ENCODE results near the gene SYT17. TPM values are rescaled to one million over a fixed set of nuclear protein-coding genes. Genes with fewer than 3 reads are reported as not detected.
A peak's percentile ranks its signal among the peaks of the same experiment; 100 is the strongest.

The SYT17 gene, protein sequence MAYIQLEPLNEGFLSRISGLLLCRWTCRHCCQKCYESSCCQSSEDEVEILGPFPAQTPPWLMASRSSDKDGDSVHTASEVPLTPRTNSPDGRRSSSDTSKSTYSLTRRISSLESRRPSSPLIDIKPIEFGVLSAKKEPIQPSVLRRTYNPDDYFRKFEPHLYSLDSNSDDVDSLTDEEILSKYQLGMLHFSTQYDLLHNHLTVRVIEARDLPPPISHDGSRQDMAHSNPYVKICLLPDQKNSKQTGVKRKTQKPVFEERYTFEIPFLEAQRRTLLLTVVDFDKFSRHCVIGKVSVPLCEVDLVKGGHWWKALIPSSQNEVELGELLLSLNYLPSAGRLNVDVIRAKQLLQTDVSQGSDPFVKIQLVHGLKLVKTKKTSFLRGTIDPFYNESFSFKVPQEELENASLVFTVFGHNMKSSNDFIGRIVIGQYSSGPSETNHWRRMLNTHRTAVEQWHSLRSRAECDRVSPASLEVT
- 1 to 10 TPM; 4.2 to 9.0 (median 6.3) TPM for total RNA-seq

DNA sequence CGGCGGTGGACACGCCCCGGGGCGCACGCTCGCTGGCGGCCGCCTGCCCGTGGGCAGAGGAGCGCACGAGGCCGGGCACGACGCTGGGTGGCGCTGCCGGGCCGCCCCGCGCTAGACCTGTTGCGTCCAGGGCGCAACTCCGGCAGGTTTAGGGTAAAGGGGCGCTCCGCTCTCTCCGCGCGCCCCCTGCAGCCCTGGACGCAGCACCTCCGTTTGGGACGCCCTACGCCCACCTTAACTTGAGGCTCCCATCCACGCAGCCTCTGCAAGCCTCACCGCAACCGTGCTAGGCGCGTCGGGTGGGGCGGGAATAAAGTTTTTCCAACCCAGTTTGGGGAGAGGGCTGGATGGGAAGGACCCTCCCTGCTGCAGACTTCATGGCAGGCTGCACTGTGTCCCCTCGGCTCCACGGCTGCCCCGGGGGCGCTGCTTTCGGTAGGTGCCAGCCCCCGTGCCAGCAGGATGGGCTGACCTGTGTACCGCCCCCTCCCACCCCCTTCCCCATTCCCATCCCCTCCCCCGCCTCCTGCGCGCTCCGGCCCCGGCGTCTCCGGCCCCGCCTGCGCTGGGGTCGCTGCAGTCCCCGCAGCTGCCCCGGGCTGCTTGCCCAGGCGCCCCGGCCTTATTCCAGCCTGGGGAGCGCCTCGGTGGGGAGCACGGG, at the start of gene SYT17:
Gene SYT17 (plus strand): TSS at position 531 of the 661 bp plus-strand sequence. CDS start 407 bp downstream, outside the sequence.
- peak; percentile 90 for ATAC-seq
- H3K27me3 ChIP-seq: peaks cover 32% of the 10 kb centered on the region
- H3K4me1 ChIP-seq: peaks cover 0 to 28% (median 5%) of the 10 kb centered on the region in 3 donors
- TF ChIP-seq, protein P1, sequence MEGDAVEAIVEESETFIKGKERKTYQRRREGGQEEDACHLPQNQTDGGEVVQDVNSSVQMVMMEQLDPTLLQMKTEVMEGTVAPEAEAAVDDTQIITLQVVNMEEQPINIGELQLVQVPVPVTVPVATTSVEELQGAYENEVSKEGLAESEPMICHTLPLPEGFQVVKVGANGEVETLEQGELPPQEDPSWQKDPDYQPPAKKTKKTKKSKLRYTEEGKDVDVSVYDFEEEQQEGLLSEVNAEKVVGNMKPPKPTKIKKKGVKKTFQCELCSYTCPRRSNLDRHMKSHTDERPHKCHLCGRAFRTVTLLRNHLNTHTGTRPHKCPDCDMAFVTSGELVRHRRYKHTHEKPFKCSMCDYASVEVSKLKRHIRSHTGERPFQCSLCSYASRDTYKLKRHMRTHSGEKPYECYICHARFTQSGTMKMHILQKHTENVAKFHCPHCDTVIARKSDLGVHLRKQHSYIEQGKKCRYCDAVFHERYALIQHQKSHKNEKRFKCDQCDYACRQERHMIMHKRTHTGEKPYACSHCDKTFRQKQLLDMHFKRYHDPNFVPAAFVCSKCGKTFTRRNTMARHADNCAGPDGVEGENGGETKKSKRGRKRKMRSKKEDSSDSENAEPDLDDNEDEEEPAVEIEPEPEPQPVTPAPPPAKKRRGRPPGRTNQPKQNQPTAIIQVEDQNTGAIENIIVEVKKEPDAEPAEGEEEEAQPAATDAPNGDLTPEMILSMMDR (IDR thresholded peaks at IDR 0.05): peak; percentile 50 to 93 (median 90)
- no peak for TF ChIP-seq EP300 (IDR thresholded peaks at IDR 0.05)
- no peaks in the 10 kb centered on the region for H3K36me3 ChIP-seq
- no peaks in the 10 kb centered on the region for H3K9me3 ChIP-seq
- peak within 1 kb of the TSS in 3 of 4 donors; percentile 38 to 68 (median 67) for H3K27ac ChIP-seq
- 0% methylated on average over 5 of the region's 63 CpGs for WGBS, 2 donors (ENCODE audit: low coverage in 1 of 2)
- H3K4me3 ChIP-seq: peak within 1 kb of the TSS; percentile 25 to 66

DNA sequence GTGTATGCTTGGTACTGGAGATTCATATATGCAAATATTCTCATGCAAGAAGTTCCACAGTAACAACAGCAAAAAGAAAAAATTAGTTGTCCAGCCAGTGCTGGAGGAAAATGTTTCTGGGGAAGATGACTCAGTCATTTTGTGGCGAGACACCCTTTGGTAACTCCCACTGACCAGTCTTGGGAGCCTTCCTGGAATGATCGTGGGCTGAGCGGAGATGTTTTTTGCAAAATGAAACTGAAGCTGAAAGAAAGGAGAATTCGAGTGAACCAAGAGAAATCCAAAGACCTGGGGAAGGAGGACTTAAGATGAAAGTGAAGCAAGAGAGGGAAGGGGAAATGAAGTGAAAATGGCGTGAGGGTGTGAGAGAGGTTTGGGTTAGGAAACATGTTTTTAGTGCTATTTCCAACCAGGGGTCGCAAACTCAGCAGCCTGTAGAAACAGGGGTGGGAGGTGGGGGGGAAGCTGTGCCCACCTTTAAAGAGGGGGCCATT, 49.1 kb upstream of the SYT17 start:
- WGBS, 2 donors (ENCODE audit: low coverage in 1 of 2): 11 to 12% methylated on average over 6 of the region's 6 CpGs
- H3K4me3 ChIP-seq: peak overlapping the region; percentile 6 to 42
- peak; percentile 52 for ATAC-seq
- no peaks in the 10 kb centered on the region for H3K27me3 ChIP-seq
- peaks cover 7 to 85% (median 33%) of the 10 kb centered on the region in 3 donors for H3K4me1 ChIP-seq
- H3K36me3 ChIP-seq: peaks cover 0 to 31% of the 10 kb centered on the region in 2 donors
- peak overlapping the region; percentile 27 to 96 (median 74) for H3K27ac ChIP-seq
- H3K9me3 ChIP-seq: no peaks in the 10 kb centered on the region
- TF ChIP-seq POLR2A (IDR thresholded peaks at IDR 0.05) (no peak), POLR2AphosphoS5 (IDR thresholded peaks at IDR 0.05) (peak; percentile 67)

DNA sequence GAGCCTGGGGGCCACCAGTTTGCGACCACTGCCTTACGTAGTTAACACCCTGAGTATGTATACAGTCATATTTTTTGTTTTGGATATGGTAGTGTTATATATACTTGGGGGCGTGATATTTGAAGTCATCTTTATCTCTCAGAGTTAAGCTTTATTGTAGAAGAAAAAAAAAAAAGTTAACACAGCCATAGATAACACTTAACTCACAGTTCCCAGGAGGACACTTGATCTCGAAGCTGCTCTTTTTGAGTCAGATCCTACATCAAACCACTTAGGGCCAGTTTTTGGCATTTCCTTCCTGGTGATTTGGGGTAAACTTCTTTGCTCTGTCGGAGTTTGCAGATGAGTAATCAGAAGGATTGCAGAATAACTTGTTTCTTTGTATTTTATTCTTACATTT, 48.5 kb upstream of the SYT17 start:
- Histone ChIP-seq H3K9me3 (no peaks in the 10 kb centered on the region), H3K4me3 (peak overlapping the region in 1 of 2 donors; percentile 42), H3K27ac (peak overlapping the region; percentile 27 to 96 (median 74)), H3K36me3 (peaks cover 0 to 31% of the 10 kb centered on the region in 2 donors), H3K27me3 (no peaks in the 10 kb centered on the region), H3K4me1 (peaks cover 7 to 81% (median 33%) of the 10 kb centered on the region in 3 donors)
- WGBS, 2 donors (ENCODE audit: low coverage in 1 of 2): 34 to 48% methylated on average over 5 of the region's 5 CpGs
- TF ChIP-seq POLR2AphosphoS5 (IDR thresholded peaks at IDR 0.05) (peak; percentile 21), POLR2A (IDR thresholded peaks at IDR 0.05) (no peak)
- ATAC-seq: no peak

DNA sequence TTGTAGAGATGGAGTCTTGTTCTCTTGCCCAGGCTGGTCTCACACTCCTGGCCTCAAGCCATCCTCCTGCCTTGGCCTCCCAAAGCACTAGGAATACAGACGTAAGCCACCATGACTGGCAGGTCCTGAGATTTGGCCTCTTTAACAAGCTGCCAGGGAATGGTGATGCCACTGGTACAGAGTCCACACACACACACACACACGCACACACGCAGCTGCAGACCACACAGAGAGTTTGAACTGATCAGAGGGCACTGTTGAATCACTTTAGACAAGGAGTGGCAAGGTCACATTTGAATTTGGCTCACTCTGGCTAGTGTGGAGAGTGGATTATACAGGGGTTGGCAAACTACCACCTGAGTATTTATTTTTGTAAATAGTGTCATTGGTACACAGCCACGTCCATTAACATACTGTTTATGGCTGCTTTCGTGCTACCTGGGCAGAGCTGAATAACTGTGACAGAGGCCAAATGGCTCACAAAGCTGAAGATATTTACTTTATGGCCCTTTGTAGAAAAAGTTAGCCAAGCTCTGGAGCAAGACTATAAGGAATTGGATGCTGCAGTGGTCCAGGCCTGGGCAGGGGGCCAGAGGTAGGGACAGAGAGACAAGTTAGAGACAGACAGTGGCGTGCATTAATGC, 44.4 kb upstream of the SYT17 start:
- peaks cover 0 to 16% of the 10 kb centered on the region in 2 donors for H3K36me3 ChIP-seq
- peaks cover 0 to 4% (median 0%) of the 10 kb centered on the region in 3 donors for H3K9me3 ChIP-seq
- H3K4me1 ChIP-seq: peaks cover 0 to 40% (median 3%) of the 10 kb centered on the region in 3 donors
- no peak overlapping the region for H3K4me3 ChIP-seq
- H3K27ac ChIP-seq: no peak overlapping the region
- no peaks in the 10 kb centered on the region for H3K27me3 ChIP-seq
- no peak for ATAC-seq
- 87 to 92% methylated on average over 2 to 3 of the region's 6 CpGs for WGBS, 2 donors (ENCODE audit: low coverage in 1 of 2)
- TF ChIP-seq, protein P1 (IDR thresholded peaks at IDR 0.05): no peak
- TF ChIP-seq POLR2AphosphoS5 (IDR thresholded peaks at IDR 0.05) (no peak), POLR2A (IDR thresholded peaks at IDR 0.05) (no peak), EP300 (IDR thresholded peaks at IDR 0.05) (no peak)

DNA sequence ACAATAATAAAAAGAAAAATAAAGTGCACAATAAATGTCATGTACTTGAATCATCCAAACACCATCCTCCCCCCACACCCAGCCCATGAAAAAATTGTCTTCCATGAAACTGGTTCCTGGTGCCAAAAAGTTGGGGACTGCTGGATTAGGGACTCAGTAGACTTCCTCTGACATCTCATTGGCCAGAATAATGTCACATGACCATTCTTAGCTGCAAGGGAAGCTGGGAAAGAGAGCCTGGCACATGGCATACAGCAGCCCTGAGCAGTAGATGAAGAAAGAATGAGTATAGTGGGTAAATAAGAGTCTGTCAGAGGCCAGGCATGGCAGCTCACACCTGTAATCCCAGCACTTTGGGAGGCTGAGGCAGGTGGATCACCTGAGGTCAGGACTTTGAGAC, 41.7 kb upstream of the SYT17 start:
- H3K36me3 ChIP-seq: peaks cover 0 to 8% of the 10 kb centered on the region in 2 donors
- H3K27ac ChIP-seq: no peak overlapping the region
- H3K4me1 ChIP-seq: peaks cover 0 to 31% (median 6%) of the 10 kb centered on the region in 3 donors
- H3K27me3 ChIP-seq: no peaks in the 10 kb centered on the region
- ATAC-seq: no peak
- peaks cover 0 to 4% (median 0%) of the 10 kb centered on the region in 3 donors for H3K9me3 ChIP-seq
- no peak overlapping the region for H3K4me3 ChIP-seq
- TF ChIP-seq POLR2A (IDR thresholded peaks at IDR 0.05): no peak
- no peak for TF ChIP-seq POLR2AphosphoS5 (IDR thresholded peaks at IDR 0.05)
- TF ChIP-seq EP300 (IDR thresholded peaks at IDR 0.05): no peak
- TF ChIP-seq, protein P1 (IDR thresholded peaks at IDR 0.05): no peak
